Keratinocyte (primary cell): ENCODE data around the gene CNN3. TPM values are rescaled to one million over a fixed set of nuclear protein-coding genes. Genes with fewer than 3 reads are reported as not detected.

ENCODE experiments used
- DNase-seq: peaks from one replicate; pipeline ENCODE4 v3.0.0-alpha.2; 2011; ENCODE audit warnings: low read depth, missing footprints, low spot score
- FAIRE-seq: peaks from 2 replicates; lab custom pipeline; 2011; peaks lifted over from hg19 to GRCh38; lab: Jason Lieb, UNC
- H2AFZ ChIP-seq: 2 replicates; pipeline ENCODE4 v1.6.0; 2012; ENCODE audit warnings: low read length, control low read depth, inconsistent platforms; ENCODE audit not compliant: control insufficient read depth
- H3K27ac ChIP-seq: 2 replicates; pipeline ENCODE4 v1.5.1; 2011; ENCODE audit warnings: low read length; ENCODE audit not compliant: control insufficient read depth, insufficient read depth
- H3K27me3 ChIP-seq: 3 replicates; pipeline ENCODE4 v1.6.0; 2011; ENCODE audit warnings: low read length; ENCODE audit not compliant: control insufficient read depth, insufficient read depth; ENCODE audit errors: extremely low read depth
- H3K36me3 ChIP-seq, 2 experiments: 2 replicates in 1 of 2; 3 replicates in 1 of 2; pipeline ENCODE4 v1.5.1; 2011; ENCODE audit warnings: low read length in 2 of 2, mild to moderate bottlenecking in 1 of 2; ENCODE audit not compliant: control insufficient read depth in 2 of 2, insufficient read depth in 2 of 2; ENCODE audit errors: extremely low read depth in 1 of 2
- H3K4me1 ChIP-seq: 3 replicates; pipeline ENCODE4 v1.5.1; 2011; ENCODE audit warnings: low read length; ENCODE audit not compliant: control insufficient read depth, insufficient read depth; ENCODE audit errors: extremely low read depth
- H3K4me2 ChIP-seq: 3 replicates; pipeline ENCODE4 v1.6.0; 2011; ENCODE audit warnings: low read depth, low read length; ENCODE audit not compliant: control insufficient read depth, insufficient read depth; ENCODE audit errors: extremely low read depth
- H3K4me3 ChIP-seq, 3 experiments: fragments of 200-600 bp in 1 of 3; sonication (generic) in 1 of 3; 2 replicates in 2 of 3; 3 replicates in 1 of 3; pipeline ENCODE4 v1.5.1; 2011 to 2016; ENCODE audit warnings: low read length in 3 of 3, mild to moderate bottlenecking in 3 of 3, control low read depth in 2 of 3, inconsistent platforms in 1 of 3, low read depth in 1 of 3, mixed read lengths in 1 of 3, mixed run types in 1 of 3, moderate library complexity in 1 of 3; ENCODE audit not compliant: control insufficient read depth in 2 of 3, insufficient read depth in 2 of 3; ENCODE audit errors: extremely low read depth in 1 of 3
- H3K79me2 ChIP-seq: 2 replicates; pipeline ENCODE4 v1.6.0; 2012; ENCODE audit warnings: low read length; ENCODE audit not compliant: control insufficient read depth, insufficient read depth
- H3K9ac ChIP-seq: 3 replicates; pipeline ENCODE4 v1.6.0; 2011; ENCODE audit warnings: low read length; ENCODE audit not compliant: control insufficient read depth, insufficient read depth; ENCODE audit errors: extremely low read depth
- H3K9me1 ChIP-seq: 3 replicates; pipeline ENCODE4 v1.6.0; 2011; ENCODE audit warnings: low read length; ENCODE audit not compliant: control insufficient read depth, insufficient read depth; ENCODE audit errors: extremely low read depth
- H3K9me3 ChIP-seq: 2 replicates; pipeline ENCODE4 v1.5.1; 2012; ENCODE audit warnings: low read depth, low read length; ENCODE audit not compliant: control insufficient read depth
- H4K20me1 ChIP-seq: 3 replicates; pipeline ENCODE4 v1.6.0; 2011; ENCODE audit warnings: low read length; ENCODE audit not compliant: control insufficient read depth, insufficient read depth; ENCODE audit errors: extremely low read depth
- CTCF ChIP-seq, 3 experiments: IDR thresholded peaks in 1 of 3; conservative IDR thresholded peaks in 1 of 3; optimal IDR thresholded peaks in 1 of 3; 2 replicates in 2 of 3; 3 replicates in 1 of 3; pipeline versions ENCODE3 to v1.5.1; 2011; ENCODE audit warnings: low read length in 3 of 3, mild to moderate bottlenecking in 3 of 3, moderate library complexity in 2 of 3, control low read depth in 1 of 3, inconsistent platforms in 1 of 3; ENCODE audit not compliant: insufficient read depth in 2 of 3; ENCODE audit errors: extremely low read depth in 1 of 3
- EZH2 ChIP-seq: IDR thresholded peaks from one replicate; pipeline ENCODE4 v1.6.1; 2012; ENCODE audit warnings: inconsistent platforms, mild to moderate bottlenecking, low read length, moderate library complexity
- dilution Hi-C: fragments of 300-500 bp; cut with MboI; formaldehyde crosslinking; loops from one replicate; pipeline ENCODE4 v1.7.0; 2020; ENCODE audit warnings: low sequenced_read_pairs; ENCODE audit not compliant: extremely low pct_ligation_motif_present
- polyA plus RNA-seq, 5 experiments: library from polyadenylated mRNA; depleted of rRNA in 3 of 5; stranded (reverse) in 3 of 5; stranded (forward) in 1 of 5; unstranded in 1 of 5; fragments of >200 nt; gene quantifications; 1 replicate in 1 of 5; 2 replicates in 3 of 5; 3 replicates in 1 of 5; pipeline versions ENCODE4 v1.2.1 to v1.2.3, GENCODE V29; 2011 to 2012; ENCODE audit warnings: missing spikeins in 2 of 5, low read depth in 1 of 5, low replicate concordance in 1 of 5

Gene CNN3
- polyA plus RNA-seq, 1 donor (not counting 4 experiments of a cell fraction or from before 2014, with no cell fraction given), result 119 TPM

- H3K27ac ChIP-seq, result no peak overlapping the region
- TF ChIP-seq EZH2, result no peak
- no peak for TF ChIP-seq CTCF (optimal IDR thresholded peaks at IDR 0.05 in 1 of 3, IDR thresholded peaks at IDR 0.05 in 1 of 3, conservative IDR thresholded peaks at IDR 0.05 in 1 of 3; ENCODE audit: extremely low read depth in 1 of 3, insufficient read depth in 2 of 3, low read length in 3 of 3)
- H3K9me3 ChIP-seq, result no peaks in the 10 kb centered on the region
- H2AFZ ChIP-seq, result no peak overlapping the region
- H3K9me1 ChIP-seq, result no peaks in the 10 kb centered on the region
- FAIRE-seq (no peak), DNase-seq (no peak)
- H3K4me1 ChIP-seq, result peaks cover 18% of the 10 kb centered on the region
- H3K4me2 ChIP-seq, result no peak overlapping the region
- no peak overlapping the region for H3K9ac ChIP-seq
- dilution Hi-C loops, result no loop called here
- no peaks in the 10 kb centered on the region for H3K36me3 ChIP-seq
- no peaks in the 10 kb centered on the region for H3K79me2 ChIP-seq
- H3K4me3 ChIP-seq, result no peak overlapping the region
- H4K20me1 ChIP-seq, result no peaks in the 10 kb centered on the region
- no peaks in the 10 kb centered on the region for H3K27me3 ChIP-seq
Observed at GRCh38 chr1:94936861-94937620, 10.1 kb upstream of the CNN3 start.

- Histone ChIP-seq H2AFZ (no peak overlapping the region), H4K20me1 (no peaks in the 10 kb centered on the region), H3K79me2 (no peaks in the 10 kb centered on the region), H3K4me3 (no peak overlapping the region), H3K27me3 (no peaks in the 10 kb centered on the region), H3K27ac (no peak overlapping the region), H3K4me1 (peaks cover 13% of the 10 kb centered on the region), H3K9me3 (no peaks in the 10 kb centered on the region), H3K9me1 (no peaks in the 10 kb centered on the region), H3K4me2 (no peak overlapping the region), H3K9ac (no peak overlapping the region), H3K36me3 (no peaks in the 10 kb centered on the region)
- DNase-seq (no peak), FAIRE-seq (no peak)
- TF ChIP-seq CTCF (optimal IDR thresholded peaks at IDR 0.05 in 1 of 3, IDR thresholded peaks at IDR 0.05 in 1 of 3, conservative IDR thresholded peaks at IDR 0.05 in 1 of 3; ENCODE audit: extremely low read depth in 1 of 3, insufficient read depth in 2 of 3, low read length in 3 of 3) (no peak), EZH2 (no peak)
- dilution Hi-C loops, result no loop called here
Observed at GRCh38 chr1:94935476-94935875, 8.6 kb upstream of the CNN3 start.
